Measurements from ENCODE around the gene GP5. TPM values are rescaled to one million over a fixed set of nuclear protein-coding genes. Genes with fewer than 3 reads are reported as not detected.

GP5 gene
- total RNA-seq, 1 experiment from 2014 or later: not detected

DNA sequence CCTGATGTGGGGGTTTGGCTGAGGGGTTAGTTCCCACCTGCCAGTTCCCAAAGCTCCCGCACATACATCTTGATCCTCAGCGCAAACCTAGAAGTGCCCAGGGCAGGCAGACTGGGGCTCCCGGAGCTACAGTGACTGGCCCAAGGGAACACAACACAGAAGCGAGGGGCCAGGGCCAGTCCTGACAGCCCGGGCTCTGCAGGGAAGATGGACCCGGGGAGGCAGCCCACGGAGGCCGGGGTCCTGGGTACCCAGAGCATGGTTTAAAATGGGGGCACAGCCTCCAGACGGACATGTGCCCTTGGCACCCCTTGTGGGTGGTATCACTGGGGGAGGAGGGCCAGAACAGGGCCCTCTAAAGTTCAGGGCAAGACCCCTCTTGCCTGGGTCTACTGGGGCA lies 53.0 kb downstream of the GP5 start:
- Histone ChIP-seq H3K23me2 (ENCODE audit: insufficient read length, low read depth, low read length, poor library complexity, severe bottlenecking) (no peaks in the 10 kb centered on the region), H4K8ac (replicated peaks; ENCODE audit: insufficient read length, low read depth, low read length) (no peak overlapping the region), H2BK12ac (ENCODE audit: insufficient read length, low read depth, low read length) (no peak overlapping the region), H4K20me1 (ENCODE audit: control insufficient read depth, insufficient read depth, insufficient read length) (no peaks in the 10 kb centered on the region), H4K5ac (ENCODE audit: insufficient read length, low read depth, low read length) (no peak overlapping the region), H2AK5ac (ENCODE audit: insufficient read length, low read length) (no peak overlapping the region), H3K56ac (ENCODE audit: insufficient read length, low read depth, low read length) (no peak overlapping the region), H3K27me3 (ENCODE audit: insufficient read depth, low read length) (no peaks in the 10 kb centered on the region; the same call in 1 of the 2 replicates), H2BK5ac (ENCODE audit: insufficient read length, low read length) (no peak overlapping the region), H3K23ac (ENCODE audit: insufficient read length, low read depth, low read length) (no peak overlapping the region), H3K4me2 (ENCODE audit: insufficient read depth, insufficient read length, low read length) (no peak overlapping the region), H3K27ac (ENCODE audit: insufficient read length, low read depth, low read length) (no peak overlapping the region), H3K9me3 (ENCODE audit: control insufficient read depth, low read depth, low read length) (no peaks in the 10 kb centered on the region), H2BK15ac (ENCODE audit: low read depth, low read length) (no peak overlapping the region), H3K4me1 (ENCODE audit: insufficient read depth, low read length) (no peaks in the 10 kb centered on the region; the same call in 1 of the 2 replicates), H3K79me2 (ENCODE audit: insufficient read depth, low read length) (no peaks in the 10 kb centered on the region), H2AFZ (ENCODE audit: low read length) (no peak overlapping the region), H3K18ac (ENCODE audit: insufficient read length, low read depth, low read length) (no peak overlapping the region), H3K14ac (ENCODE audit: insufficient read depth, low read length) (no peak overlapping the region), H3K4ac (ENCODE audit: low read depth, low read length) (no peak overlapping the region), H3T11ph (ENCODE audit: low read length) (no peak overlapping the region), H3K9ac (ENCODE audit: extremely low read depth, insufficient read length, low read length) (no peak overlapping the region), H2BK20ac (ENCODE audit: low read depth, low read length, poor library complexity, severe bottlenecking) (no peak overlapping the region), H4K91ac (ENCODE audit: insufficient read length, low read depth, low read length) (no peak overlapping the region), H2BK120ac (ENCODE audit: low read depth, low read length, poor library complexity, severe bottlenecking) (no peak overlapping the region), H3K79me1 (ENCODE audit: insufficient read depth, low read depth, low read length, poor library complexity, severe bottlenecking) (no peaks in the 10 kb centered on the region)
- Mint-ChIP-seq H3K36me3 (ENCODE audit: insufficient read depth in 1 of 3, low read depth in 3 of 3) (no peaks in the 10 kb centered on the region), H3K27me3 (ENCODE audit: low read depth) (peaks cover 30% of the 10 kb centered on the region), H3K4me3 (no peak overlapping the region), H3K9me3 (no peaks in the 10 kb centered on the region), H3K27ac (no peak overlapping the region), H3K4me1 (peaks cover 12 to 13% of the 10 kb centered on the region in 2 experiments)
- no CpG with 5 or more reads among the region's 9 CpGs for WGBS (ENCODE audit: extremely low coverage, insufficient read length, low lambda C conversion rate)
- no peak for TF ChIP-seq CTCF (conservative IDR thresholded peaks at IDR 0.05)
- no peak for DNase-seq

Other genes starting within 250 kb of the GP5 start
- gene CPN2, start 47.9 kb downstream of the GP5 start, total RNA-seq (2021): not detected in 2 replicates
- 0.04 and 0.07 TPM in 2 replicates for gene LRRC15, start 29.5 kb downstream of the GP5 start, total RNA-seq (2021)
- 75.8 and 78.5 TPM in 2 replicates for gene ATP13A3, start 87.7 kb upstream of the GP5 start, total RNA-seq (2021)
- gene TMEM44, start 234.2 kb upstream of the GP5 start, total RNA-seq (2021): 16.5 and 19.8 TPM in 2 replicates

Measured in H9 (cell line).